HG02571 (cell line): ENCODE data around the gene ALG1L2.
"Not testable (repeated sequence)": the region's sequence is repeated elsewhere in the genome, so short reads cannot be mapped to it uniquely, and the experiment has no call there.

ENCODE experiments used
- ATAC-seq: cut with Tn5 transposase; IDR thresholded peaks from one replicate; pipeline ENCODE4 v1.9.1; 2021; ENCODE audit warnings: mild to moderate bottlenecking, moderate library complexity; ENCODE audit not compliant: unreplicated experiment

The ALG1L2 gene

GRCh38 chr3:130093741-130094391 is 12.2 kb downstream of the ALG1L2 start:
- no peak for ATAC-seq

DNA sequence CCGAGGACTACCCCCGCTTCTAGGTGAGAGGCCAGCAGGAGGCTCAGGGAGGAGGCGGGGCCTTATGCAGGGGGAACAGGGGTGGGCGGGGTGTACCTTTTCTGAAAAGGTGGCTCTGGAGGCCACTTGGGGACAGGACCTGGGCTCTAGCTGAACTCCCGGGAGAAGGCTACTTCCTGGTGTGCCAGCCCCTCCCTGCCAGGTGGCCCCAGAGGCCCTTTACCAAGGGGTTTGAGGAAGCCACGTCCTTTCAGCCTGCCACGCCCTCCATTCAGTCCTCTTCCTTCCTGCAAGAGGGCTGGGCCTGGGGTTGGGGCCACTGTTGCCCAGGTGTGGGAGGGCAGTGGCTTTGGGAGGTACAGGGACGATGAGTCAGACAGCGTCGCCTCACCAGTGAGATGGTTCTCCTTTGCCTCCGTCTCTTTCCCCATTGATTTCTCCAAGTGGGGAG is 12.9 kb downstream of the ALG1L2 start:
- not testable (repeated sequence) for ATAC-seq

DNA sequence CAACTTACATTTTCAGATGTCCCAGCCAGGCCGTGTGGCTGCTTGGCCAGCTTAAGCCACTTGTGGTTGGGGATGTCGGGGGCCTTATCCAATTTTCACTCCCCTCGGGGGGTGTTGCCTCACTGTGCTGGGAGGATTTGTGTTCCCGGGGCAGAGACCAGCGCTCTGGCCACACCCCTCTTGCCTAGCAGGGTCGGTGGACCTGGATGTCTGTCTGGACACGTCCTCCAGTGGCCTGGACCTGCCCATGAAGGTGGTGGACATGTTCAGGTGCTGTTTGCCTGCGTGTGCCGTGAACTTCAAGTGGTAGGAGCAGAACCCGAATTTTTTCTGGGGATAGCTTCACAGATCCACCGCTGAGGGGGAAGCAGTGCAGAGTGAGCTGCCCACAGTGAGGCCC is 14.2 kb downstream of the ALG1L2 start:
- ATAC-seq: not testable (repeated sequence)

DNA sequence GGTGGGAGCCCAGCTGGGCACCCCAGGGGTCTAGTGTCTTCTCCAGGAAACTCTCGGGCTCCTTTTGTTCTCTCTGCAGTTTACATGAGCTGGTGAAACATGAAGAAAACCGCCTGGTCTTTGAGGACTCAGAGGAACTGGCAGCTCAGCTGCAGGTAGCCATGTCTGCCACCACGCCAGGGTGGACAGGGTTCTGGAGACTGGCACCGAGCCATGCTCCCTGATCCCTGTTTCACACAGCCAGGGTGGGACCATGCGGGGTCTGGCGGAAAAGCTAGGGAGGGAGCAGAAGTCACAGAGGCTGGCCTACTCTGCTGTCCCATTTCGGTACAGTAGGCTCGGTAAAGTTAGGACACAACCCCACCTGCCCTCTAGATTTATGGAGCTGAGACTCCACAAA is 15.5 kb downstream of the ALG1L2 start:
- ATAC-seq: not testable (repeated sequence)

DNA sequence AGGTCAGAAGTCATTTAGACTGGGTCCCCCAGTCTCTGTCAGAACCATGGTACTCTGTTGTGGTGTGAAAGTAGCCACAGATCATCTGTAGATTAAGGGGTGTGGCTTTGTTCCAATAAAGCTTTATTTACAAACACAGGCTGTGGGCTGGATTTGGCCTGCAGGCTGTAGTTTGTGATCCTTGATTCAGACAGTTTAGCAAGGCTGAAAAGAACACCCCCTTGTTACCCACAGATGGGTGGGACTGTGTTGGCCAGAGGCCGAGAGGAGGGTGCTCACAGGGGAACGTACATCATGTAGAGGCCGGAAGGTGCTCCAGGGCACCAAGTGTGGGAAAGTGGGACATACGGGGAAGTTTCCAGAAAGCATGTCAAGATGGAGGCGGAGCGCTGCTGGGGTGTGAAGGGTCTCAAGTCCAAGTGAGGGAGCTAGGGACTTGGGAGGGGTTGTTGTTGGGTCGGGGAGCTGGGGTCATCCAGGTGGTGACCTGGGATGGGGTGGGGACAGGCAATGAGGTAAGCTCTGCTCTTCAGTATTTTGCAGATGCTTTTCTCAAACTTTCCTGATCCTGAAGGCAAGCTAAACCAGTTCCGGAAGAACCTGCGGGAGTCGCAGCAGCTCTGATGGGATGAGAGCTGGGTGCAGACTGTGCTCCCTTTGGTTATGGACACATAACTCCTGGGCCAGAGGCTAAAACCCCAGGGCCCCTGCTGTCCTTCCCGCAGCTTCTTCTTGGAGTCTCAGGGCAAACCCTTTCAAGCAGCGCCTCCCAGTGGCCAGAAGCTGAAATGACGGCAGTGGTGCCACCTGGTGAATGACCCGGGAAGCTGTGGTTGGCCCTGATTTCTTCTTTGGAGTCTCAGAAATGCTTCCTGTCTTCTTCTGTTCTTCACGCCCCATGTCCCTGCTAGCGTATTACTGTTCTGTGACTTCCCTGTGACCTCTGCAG is 16.3 kb downstream of the ALG1L2 start:
- not testable (repeated sequence) for ATAC-seq

DNA sequence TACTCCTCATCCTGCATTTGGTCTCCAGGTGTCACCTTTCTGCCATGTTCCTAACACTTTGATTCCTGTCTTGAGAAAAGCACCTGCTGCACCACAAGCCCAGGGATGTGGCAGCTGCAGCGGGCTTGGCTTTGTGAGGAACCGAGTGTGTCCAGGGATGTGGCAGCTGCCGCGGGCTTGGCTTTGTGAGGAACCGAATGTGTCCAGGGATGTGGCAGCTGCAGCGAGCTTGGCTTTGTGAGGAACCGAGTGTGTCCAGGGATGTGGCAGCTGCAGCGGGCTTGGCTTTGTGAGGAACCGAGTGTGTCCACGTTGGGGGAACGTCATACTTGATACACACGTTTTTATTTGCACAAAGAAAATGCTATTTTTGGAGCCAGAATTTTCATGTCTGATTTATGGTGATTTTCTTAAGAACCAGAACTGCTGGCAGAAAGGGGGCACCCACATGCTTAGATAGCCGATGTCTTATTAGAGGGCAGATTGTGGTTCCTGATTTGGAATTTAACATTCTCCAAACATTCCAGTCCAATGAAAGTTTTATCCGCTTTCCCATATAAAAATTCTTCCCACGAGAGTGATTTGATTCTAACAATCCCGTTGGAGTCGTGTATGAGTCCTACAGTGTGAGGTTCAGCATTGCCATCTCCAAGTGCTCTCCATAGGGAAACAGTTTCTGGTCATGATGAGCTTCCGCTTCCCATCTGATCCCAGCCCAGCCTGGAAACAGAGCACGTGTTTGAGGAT is 17.2 kb downstream of the ALG1L2 start:
- ATAC-seq: not testable (repeated sequence)

DNA sequence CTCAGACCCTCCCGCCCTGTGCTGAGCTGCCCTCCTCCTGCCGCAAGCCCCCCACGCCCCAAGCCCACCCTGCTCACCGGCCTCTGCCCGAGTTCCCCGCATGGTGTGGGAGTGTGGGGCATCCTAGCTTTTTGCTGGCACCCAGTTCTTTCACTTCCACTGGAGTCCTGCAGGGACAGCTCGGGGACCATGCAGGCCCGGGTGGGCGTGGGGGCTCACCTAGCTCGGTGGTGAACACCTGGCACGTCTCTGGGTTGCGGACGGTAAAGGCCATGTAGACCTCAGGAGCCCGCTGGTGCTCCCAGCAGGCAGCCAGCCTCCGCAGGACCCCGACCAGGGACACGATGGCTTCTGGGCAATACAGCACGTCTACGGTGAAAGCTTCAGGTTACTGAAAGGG is 20.9 kb downstream of the ALG1L2 start:
- ATAC-seq: not testable (repeated sequence)

- not testable (repeated sequence) for ATAC-seq
Measured at GRCh38 chr3:130104191-130104590, 22.6 kb downstream of the ALG1L2 start.

DNA sequence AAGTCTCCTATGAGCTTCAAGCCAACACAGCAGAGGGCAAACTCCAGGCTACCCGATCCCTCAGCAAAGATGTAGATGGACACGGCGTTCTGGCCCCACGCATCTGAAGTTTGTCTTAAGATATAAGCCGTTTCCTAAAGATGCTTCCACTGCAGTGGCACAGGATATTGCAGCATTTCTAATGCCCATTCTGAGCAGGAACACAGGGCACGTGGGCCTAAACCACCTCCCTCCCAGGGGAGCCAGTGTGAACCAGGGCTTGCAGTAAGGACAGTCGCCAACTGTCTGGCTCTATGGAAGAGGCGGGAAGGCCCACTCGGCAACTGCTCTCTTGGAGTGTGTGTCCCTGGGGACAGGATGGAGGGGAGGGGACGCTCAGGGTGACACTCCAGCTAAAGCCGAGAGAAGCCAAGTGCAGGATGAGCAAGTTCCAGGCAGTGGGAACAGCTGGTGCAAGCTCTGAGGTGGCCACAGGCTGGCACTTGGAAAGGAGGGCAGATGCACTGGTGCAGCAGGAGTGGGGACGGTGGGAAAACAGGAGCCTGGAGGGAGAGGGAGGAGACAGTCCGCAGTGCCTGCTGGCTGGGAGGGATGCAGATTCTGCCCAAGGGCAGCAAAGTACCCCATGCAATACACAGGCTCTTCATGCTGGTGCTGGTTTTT is 25.8 kb downstream of the ALG1L2 start:
- not testable (repeated sequence) for ATAC-seq

DNA sequence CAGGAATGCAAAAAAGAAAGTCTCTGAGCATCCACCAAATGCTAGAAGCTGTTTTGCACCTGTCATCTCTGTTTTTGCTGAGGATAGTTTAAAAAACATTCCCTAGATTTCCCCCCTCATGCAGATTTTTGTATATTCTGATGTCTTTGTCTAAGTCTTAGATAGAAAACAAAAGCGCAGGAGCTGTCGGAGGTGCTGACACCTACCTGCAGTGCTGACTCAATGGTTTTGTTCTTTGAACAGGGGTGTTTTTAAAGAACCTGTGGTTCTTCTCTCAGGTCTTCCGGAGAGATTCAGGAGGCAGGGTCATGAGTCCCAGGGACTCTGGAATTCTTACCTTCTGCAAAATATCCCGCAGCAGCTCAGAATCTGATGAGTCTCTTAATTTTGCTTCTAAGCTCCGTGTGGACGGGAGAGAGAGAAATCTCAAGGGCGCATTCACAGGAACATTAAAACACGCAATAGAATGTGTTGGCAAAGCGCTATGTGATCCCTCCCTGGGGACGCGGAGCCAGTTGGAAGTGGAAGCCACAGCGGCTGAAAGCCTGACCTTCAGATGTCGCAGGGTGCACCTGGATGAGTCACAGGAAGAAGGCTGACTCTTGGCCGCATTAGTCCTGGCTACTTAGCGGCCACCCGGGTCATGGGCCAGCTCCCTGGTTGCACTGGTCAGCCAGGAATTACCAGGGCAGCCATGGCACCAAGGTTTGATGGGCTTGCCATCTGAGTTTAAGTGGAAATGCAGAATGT is 27.4 kb downstream of the ALG1L2 start:
- ATAC-seq: not testable (repeated sequence)

DNA sequence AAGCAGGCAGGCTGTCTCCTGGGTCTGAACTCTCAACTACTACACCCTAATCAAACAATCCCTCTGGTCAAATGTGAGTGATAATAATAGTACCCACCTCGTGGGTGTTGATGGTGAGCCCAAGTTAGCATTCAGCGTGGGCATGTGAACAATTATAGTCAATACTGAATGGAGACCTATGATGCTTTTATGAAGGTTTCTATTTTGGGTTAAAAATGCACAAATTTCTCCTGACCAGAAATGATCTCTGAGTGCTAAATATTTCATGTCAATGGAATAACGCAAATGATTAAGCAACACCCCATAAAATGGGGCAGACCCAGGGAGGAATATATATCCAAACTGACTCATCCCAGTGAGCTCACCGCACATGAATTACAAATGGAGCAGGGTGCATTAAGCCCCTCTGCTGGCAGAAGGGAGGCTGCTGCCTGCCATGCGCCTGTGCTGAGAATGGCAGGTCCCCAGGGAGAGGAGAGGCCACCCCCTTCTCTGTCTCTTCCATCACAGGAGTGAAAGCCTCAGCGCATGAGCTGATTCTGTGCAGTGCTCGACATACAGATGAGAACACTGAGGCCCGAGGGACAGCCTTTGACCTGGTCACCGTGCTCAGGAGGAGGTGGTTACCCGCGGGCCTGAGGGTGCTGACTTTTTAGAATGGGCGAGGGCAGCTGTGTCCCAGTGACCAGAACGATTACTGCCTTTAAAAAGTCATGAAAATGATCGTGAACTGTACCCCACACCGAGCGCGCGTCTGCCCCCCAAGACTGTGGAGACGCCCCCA is 28.9 kb downstream of the ALG1L2 start:
- ATAC-seq: not testable (repeated sequence)

DNA sequence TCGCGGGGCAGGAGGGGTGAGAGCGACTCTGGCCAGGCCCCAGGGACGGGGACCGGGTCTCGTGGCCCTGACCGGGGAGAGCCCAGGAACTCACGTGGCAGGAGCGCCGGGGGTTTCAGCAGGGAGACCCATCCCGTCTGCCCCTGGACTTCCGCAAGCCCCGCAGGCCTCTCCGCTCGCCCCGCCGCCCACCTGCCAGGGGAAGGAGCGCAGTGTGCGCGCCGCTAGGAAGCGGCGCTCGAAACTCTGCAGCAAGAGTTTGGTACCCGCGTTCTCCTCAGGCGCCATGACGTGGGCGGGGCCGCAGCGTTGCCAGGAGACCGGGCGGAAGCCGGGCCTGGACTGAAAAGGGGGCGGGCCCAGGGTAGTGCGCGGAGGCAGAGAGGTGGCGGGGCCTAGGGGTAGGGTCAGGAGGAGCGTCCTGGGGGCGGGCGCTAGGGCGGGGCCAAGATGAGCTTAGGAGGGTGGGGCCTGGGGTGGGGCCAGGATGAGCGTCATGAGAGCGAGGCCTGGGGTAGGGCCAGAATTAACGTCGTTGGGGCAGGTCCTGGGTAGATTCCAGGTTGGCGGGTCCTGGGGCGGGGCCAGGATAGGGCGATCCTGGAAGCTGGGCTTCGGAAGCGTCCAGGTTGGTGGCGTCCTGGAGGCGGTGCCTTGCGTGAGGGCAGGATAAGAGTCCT is 29.7 kb downstream of the ALG1L2 start:
- ATAC-seq: peak; percentile 100

- peak; percentile 55 for ATAC-seq
Measured at GRCh38 chr3:130111865-130112747, 30.5 kb downstream of the ALG1L2 start.

DNA sequence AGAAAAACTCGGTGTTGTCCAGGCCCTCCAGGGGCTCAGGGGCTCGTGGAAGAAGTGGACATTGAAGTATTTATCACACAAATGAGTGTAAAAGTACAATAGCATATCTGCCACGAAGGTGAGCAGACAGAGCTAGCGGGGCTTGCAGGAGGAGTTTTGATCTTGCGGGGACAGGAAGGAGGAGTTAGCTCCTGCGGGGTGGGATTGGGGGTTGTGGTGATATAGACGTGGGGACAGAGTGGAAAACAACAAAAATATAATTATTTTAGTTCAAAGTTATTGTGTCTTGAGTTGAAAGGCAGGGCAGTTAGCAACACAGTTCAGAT is 31.1 kb downstream of the ALG1L2 start:
- not testable (repeated sequence) for ATAC-seq

DNA sequence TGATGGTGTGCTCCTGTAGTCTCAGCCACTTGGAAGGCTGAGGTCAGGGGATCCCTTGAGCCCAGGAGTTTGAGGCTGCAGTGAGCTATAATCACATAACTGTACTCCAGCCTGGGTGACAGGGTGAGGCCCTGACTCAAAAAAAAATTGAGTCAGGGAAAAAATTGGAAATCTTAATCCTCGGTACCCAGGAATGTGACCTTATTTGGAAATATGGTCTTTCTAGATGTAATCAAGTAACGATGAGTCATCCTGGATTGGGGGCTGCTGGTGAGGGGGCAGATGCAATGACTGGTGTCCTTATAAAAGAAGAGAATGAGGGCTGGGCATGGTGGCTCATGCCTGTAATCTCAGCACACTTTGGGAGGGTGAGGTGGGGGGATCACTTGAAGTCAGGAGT is 33.8 kb downstream of the ALG1L2 start:
- not testable (repeated sequence) for ATAC-seq

DNA sequence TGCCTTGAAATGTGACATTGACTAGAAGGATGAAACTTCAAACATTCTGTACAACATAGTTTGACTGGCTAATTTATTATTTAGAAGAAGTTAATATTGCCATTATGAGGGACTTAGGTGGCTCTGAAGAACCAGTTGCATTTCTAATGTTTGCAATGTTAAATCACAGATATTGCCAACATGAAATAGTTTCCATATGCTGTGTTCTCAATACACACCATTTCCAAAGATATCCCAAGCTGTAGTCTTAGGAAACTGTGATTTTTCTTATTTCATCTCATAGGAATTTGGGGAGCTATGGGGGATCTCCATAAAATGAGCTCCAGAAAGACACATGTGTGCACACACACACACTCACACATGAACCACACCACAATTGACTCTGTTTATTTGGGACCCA is 36.3 kb downstream of the ALG1L2 start:
- no peak for ATAC-seq

- not testable (repeated sequence) for ATAC-seq
Measured at GRCh38 chr3:130119824-130120223, 38.2 kb downstream of the ALG1L2 start.

DNA sequence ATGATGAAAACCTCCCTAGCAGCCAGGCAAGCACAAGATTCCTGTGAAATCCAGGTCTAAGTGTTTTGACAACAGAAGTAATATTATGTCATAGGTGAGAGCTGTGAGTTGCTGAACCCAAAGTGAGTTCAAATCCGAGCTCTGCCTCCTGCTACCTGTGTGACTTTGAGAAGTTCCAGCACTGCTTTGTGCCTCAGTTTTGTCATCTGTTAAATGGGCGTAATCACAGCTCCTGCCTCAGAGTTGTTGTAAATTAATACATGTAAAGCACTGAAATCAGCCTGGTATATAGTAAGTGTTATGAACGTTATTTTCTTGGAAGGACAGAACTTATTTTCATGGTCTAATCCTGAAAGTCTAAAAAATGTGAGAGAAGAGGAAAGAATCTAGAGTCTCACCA is 38.7 kb downstream of the ALG1L2 start:
- ATAC-seq: not testable (repeated sequence)
